ENCODE measurements around the gene LMO2. TPM values are rescaled to one million over a fixed set of nuclear protein-coding genes. Genes with fewer than 3 reads are reported as not detected.

The LMO2 gene
- polyA plus RNA-seq, 3 donors: 48.8 to 140 (median 75.8) TPM

GRCh38 chr11:33924341-33924740 is 32.5 kb upstream of the LMO2 start:
- no peak for TF ChIP-seq CTCF (IDR thresholded peaks at IDR 0.05)
- intact Hi-C loops (cut with micrococcal nuclease): no loop called here
- Histone ChIP-seq H3K4me3 (replicated peaks in 1 of 3; ENCODE audit: low read depth in 2 of 3, low read length in 3 of 3) (no peak overlapping the region), H3K27me3 (ENCODE audit: control insufficient read depth in 2 of 2, insufficient read depth in 2 of 2, low read length in 2 of 2) (no peaks in the 10 kb centered on the region), H3K4me2 (replicated peaks; ENCODE audit: extremely low read depth, low read length, poor library complexity, severe bottlenecking) (no peak overlapping the region), H3K79me2 (ENCODE audit: insufficient read depth, low read length) (no peaks in the 10 kb centered on the region), H3K4me1 (ENCODE audit: control insufficient read depth in 1 of 2, insufficient read depth in 2 of 2, low read length in 2 of 2) (peaks cover 52 to 66% of the 10 kb centered on the region in 2 donors), H3K9me3 (replicated peaks in 1 of 2; ENCODE audit: control insufficient read depth in 1 of 2, insufficient read depth in 1 of 2, low read length in 2 of 2) (no peaks in the 10 kb centered on the region), H3K27ac (ENCODE audit: low read depth in 1 of 2, low read length in 2 of 2) (no peak overlapping the region), H3K36me3 (replicated peaks in 1 of 2; ENCODE audit: control insufficient read depth in 1 of 2, insufficient read depth in 2 of 2, low read length in 2 of 2) (no peaks in the 10 kb centered on the region), H2AFZ (ENCODE audit: insufficient read depth, low read depth, low read length, poor library complexity, severe bottlenecking) (no peak overlapping the region), H4K20me1 (ENCODE audit: insufficient read depth, low read length) (no peaks in the 10 kb centered on the region), H3K9ac (ENCODE audit: insufficient read depth, low read length, poor library complexity, severe bottlenecking) (no peak overlapping the region)
- H3K9me3 Mint-ChIP-seq: peaks cover 0 to 3% (median 0%) of the 10 kb centered on the region in 7 donors
- no peaks in the 10 kb centered on the region for H3K27me3 Mint-ChIP-seq (ENCODE audit: low read depth in 3 of 3)
- H3K27ac Mint-ChIP-seq: no peak overlapping the region
- no peak for DNase-seq
- H3K36me3 Mint-ChIP-seq: peaks cover 0 to 2% of the 10 kb centered on the region in 2 donors
- H3K4me3 Mint-ChIP-seq: no peak overlapping the region
- WGBS (ENCODE audit: insufficient coverage): 100% methylated on average over 5 of the region's 5 CpGs
- H3K4me1 Mint-ChIP-seq: peaks cover 64% of the 10 kb centered on the region

GRCh38 chr11:33923626-33924025 is 31.8 kb upstream of the LMO2 start:
- WGBS (ENCODE audit: insufficient coverage): 100% methylated on average over 1 of the region's 2 CpGs
- Mint-ChIP-seq H3K27me3 (ENCODE audit: low read depth in 3 of 3) (no peaks in the 10 kb centered on the region), H3K4me1 (peaks cover 57% of the 10 kb centered on the region), H3K36me3 (peaks cover 0 to 2% of the 10 kb centered on the region in 2 donors), H3K9me3 (peaks cover 0 to 3% (median 0%) of the 10 kb centered on the region in 7 donors), H3K27ac (no peak overlapping the region), H3K4me3 (no peak overlapping the region)
- no peaks in the 10 kb centered on the region for H3K36me3 ChIP-seq (replicated peaks in 1 of 2; ENCODE audit: control insufficient read depth in 1 of 2, insufficient read depth in 2 of 2, low read length in 2 of 2)
- H3K4me2 ChIP-seq (replicated peaks; ENCODE audit: extremely low read depth, low read length, poor library complexity, severe bottlenecking): no peak overlapping the region
- H3K9me3 ChIP-seq (replicated peaks in 1 of 2; ENCODE audit: control insufficient read depth in 1 of 2, insufficient read depth in 1 of 2, low read length in 2 of 2): no peaks in the 10 kb centered on the region
- no peak overlapping the region for H2AFZ ChIP-seq (ENCODE audit: insufficient read depth, low read depth, low read length, poor library complexity, severe bottlenecking)
- H3K27me3 ChIP-seq (ENCODE audit: control insufficient read depth in 2 of 2, insufficient read depth in 2 of 2, low read length in 2 of 2): no peaks in the 10 kb centered on the region
- H3K4me1 ChIP-seq (ENCODE audit: control insufficient read depth in 1 of 2, insufficient read depth in 2 of 2, low read length in 2 of 2): peaks cover 45 to 63% of the 10 kb centered on the region in 2 donors
- H3K79me2 ChIP-seq (ENCODE audit: insufficient read depth, low read length): no peaks in the 10 kb centered on the region
- no peaks in the 10 kb centered on the region for H4K20me1 ChIP-seq (ENCODE audit: insufficient read depth, low read length)
- intact Hi-C loops (cut with micrococcal nuclease): no loop called here
- no peak for DNase-seq
- H3K27ac ChIP-seq (ENCODE audit: low read depth in 1 of 2, low read length in 2 of 2): no peak overlapping the region
- H3K4me3 ChIP-seq (replicated peaks in 1 of 3; ENCODE audit: low read depth in 2 of 3, low read length in 3 of 3): no peak overlapping the region
- no peak for TF ChIP-seq CTCF (IDR thresholded peaks at IDR 0.05)
- no peak overlapping the region for H3K9ac ChIP-seq (ENCODE audit: insufficient read depth, low read length, poor library complexity, severe bottlenecking)

All from CD14-positive monocyte (primary cell).